Activated CD8-positive, alpha-beta memory T cell treated with anti-CD3 and anti-CD28 coated beads for 4 hours (primary cell): Measurements from ENCODE around the gene KIAA0232.

Experiments
- DNase-seq, 2 donors: peaks; one replicate each; pipeline ENCODE4 v3.0.0-alpha.2; 2020; ENCODE audit warnings: low read depth in 2 of 2

Gene KIAA0232

GRCh38 chr4:6847178-6847577 is 64.7 kb downstream of the KIAA0232 start:
- no peak for DNase-seq

- DNase-seq, result no peak
These were observed 66.3 kb downstream of the KIAA0232 start for GRCh38 chr4:6848717-6849305.

- no peak for DNase-seq
These were observed 67.2 kb downstream of the KIAA0232 start for GRCh38 chr4:6849691-6850090.

- DNase-seq, result no peak
These were observed 68.9 kb downstream of the KIAA0232 start for GRCh38 chr4:6851431-6851830.

GRCh38 chr4:6851962-6852361 is 69.4 kb downstream of the KIAA0232 start:
- DNase-seq, result no peak

- no peak for DNase-seq
These were observed 70.1 kb downstream of the KIAA0232 start for GRCh38 chr4:6852582-6852981.

- no peak for DNase-seq
These were observed 71.7 kb downstream of the KIAA0232 start for GRCh38 chr4:6854098-6854744.

- peak; percentile 2 to 8 for DNase-seq
These were observed 73.3 kb downstream of the KIAA0232 start for GRCh38 chr4:6855692-6856297.

GRCh38 chr4:6856391-6856790 is 73.9 kb downstream of the KIAA0232 start:
- no peak for DNase-seq

GRCh38 chr4:6857009-6857882 is 74.7 kb downstream of the KIAA0232 start:
- DNase-seq, result no peak

GRCh38 chr4:6858997-6859396 is 76.5 kb downstream of the KIAA0232 start:
- DNase-seq, result no peak

GRCh38 chr4:6859543-6859942 is 77.0 kb downstream of the KIAA0232 start:
- DNase-seq, result no peak

GRCh38 chr4:6868386-6868785 is 85.9 kb downstream of the KIAA0232 start:
- no peak for DNase-seq

GRCh38 chr4:6869944-6870343 is 87.4 kb downstream of the KIAA0232 start:
- DNase-seq, result no peak

GRCh38 chr4:6873291-6873690 is 90.8 kb downstream of the KIAA0232 start:
- DNase-seq, result no peak

- DNase-seq, result peak; percentile 60 to 61
These were observed 91.4 kb downstream of the KIAA0232 start for GRCh38 chr4:6873792-6874461.

- DNase-seq, result no peak
These were observed 92.5 kb downstream of the KIAA0232 start for GRCh38 chr4:6874981-6875380.

GRCh38 chr4:6875431-6875831 is 92.9 kb downstream of the KIAA0232 start:
- DNase-seq, result no peak

GRCh38 chr4:6876440-6876839 is 93.9 kb downstream of the KIAA0232 start:
- no peak for DNase-seq

- DNase-seq, result no peak
These were observed 94.5 kb downstream of the KIAA0232 start for GRCh38 chr4:6877067-6877466.

GRCh38 chr4:6878451-6879059 is 96.0 kb downstream of the KIAA0232 start:
- DNase-seq, result no peak
